MM.1S (cell line): ENCODE measurements around the gene IL1R2.

ENCODE experiments used
- DNase-seq: peaks from one replicate; pipeline ENCODE4 v3.0.0-alpha.2; 2015
- H2AFZ ChIP-seq: fragments of 300-600 bp; sonication (generic); 2 replicates; pipeline ENCODE4 v1.6.0; 2016; ENCODE audit warnings: antibody characterized with exemption, low read length
- H3F3A ChIP-seq: fragments of 300-600 bp; sonication (generic); 2 replicates; pipeline ENCODE4 v1.6.1; 2016; ENCODE audit warnings: mild to moderate bottlenecking, antibody characterized with exemption, low read length, moderate library complexity, mixed read lengths; ENCODE audit not compliant: insufficient read depth
- H3K27ac ChIP-seq: fragments of 300-600 bp; sonication (generic); 2 replicates; pipeline ENCODE4 v1.5.1; 2016; ENCODE audit warnings: mild to moderate bottlenecking, low read length
- H3K27me3 ChIP-seq: fragments of 300-600 bp; sonication (generic); replicated peaks from 2 replicates; pipeline ENCODE4 v1.6.0; 2016; ENCODE audit warnings: low read length; ENCODE audit not compliant: insufficient read depth
- H3K36me3 ChIP-seq: fragments of 300-600 bp; sonication (generic); replicated peaks from 2 replicates; pipeline ENCODE4 v1.6.1; 2016; ENCODE audit warnings: mild to moderate bottlenecking, low read length, mixed read lengths; ENCODE audit not compliant: insufficient read depth
- H3K4me1 ChIP-seq: fragments of 300-600 bp; sonication (generic); 2 replicates; pipeline ENCODE4 v1.6.1; 2016; ENCODE audit warnings: low read length, mixed read lengths
- H3K4me2 ChIP-seq: fragments of 300-600 bp; sonication (generic); 2 replicates; pipeline ENCODE4 v1.6.0; 2016; ENCODE audit warnings: low read depth, low read length
- H3K4me3 ChIP-seq: fragments of 300-600 bp; sonication (generic); 2 replicates; pipeline ENCODE4 v1.5.1; 2016; ENCODE audit warnings: low read length, mixed read lengths
- H3K79me2 ChIP-seq: fragments of 300-600 bp; sonication (generic); 2 replicates; pipeline ENCODE4 v1.6.1; 2016; ENCODE audit warnings: mixed run types, low read length, mixed read lengths
- H3K9ac ChIP-seq: fragments of 300-600 bp; sonication (generic); 2 replicates; pipeline ENCODE4 v1.6.1; 2016; ENCODE audit warnings: low read length, mixed read lengths
- H3K9me2 ChIP-seq: fragments of 300-600 bp; sonication (generic); replicated peaks from 2 replicates; pipeline ENCODE4 v1.6.1; 2016; ENCODE audit warnings: mild to moderate bottlenecking, low read length, mixed read lengths; ENCODE audit not compliant: insufficient read depth
- H3K9me3 ChIP-seq: fragments of 300-600 bp; sonication (generic); replicated peaks from 2 replicates; pipeline ENCODE4 v1.6.1; 2016; ENCODE audit warnings: mild to moderate bottlenecking, low read length, mixed read lengths; ENCODE audit not compliant: insufficient read depth
- H4K20me1 ChIP-seq: fragments of 300-600 bp; sonication (generic); 2 replicates; pipeline ENCODE4 v1.6.1; 2016; ENCODE audit warnings: mild to moderate bottlenecking, low read length, moderate library complexity, mixed read lengths; ENCODE audit not compliant: insufficient read depth
- EZH2 ChIP-seq: fragments of 300-600 bp; sonication (generic); optimal IDR thresholded peaks from 2 replicates; pipeline ENCODE3; 2017; ENCODE audit warnings: low read depth, mild to moderate bottlenecking, antibody characterized with exemption, low read length, mixed read lengths
- EZH2phosphoT487 ChIP-seq: fragments of 300-600 bp; sonication (generic); IDR thresholded peaks from 2 replicates; pipeline ENCODE4 v1.6.1; 2018; ENCODE audit warnings: antibody characterized with exemption, low read length
- TF ChIP-seq, protein P1 (sequence below): fragments of 300-600 bp; sonication (generic); IDR thresholded peaks from 2 replicates; pipeline ENCODE4 v1.5.1; 2016; ENCODE audit warnings: antibody characterized with exemption, low read length, mixed read lengths

Gene IL1R2

DNA sequence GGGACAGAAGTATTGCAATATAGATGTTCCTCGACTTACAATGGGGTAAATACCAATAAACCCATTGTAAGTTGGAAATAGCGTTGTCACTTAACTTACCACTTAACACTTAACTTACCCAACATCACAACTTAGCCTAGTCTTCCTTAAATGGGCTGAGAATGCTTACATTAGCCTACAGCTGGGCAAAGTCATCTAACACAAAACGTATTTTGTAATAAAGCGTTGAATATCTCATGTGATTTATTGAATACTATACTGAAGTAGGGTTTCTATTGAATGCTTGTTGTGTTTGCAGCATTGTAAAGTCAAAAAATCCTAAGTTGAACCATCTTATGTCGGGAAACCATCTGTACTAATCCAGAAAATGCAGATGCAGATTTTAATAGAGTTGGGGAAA, 23.6 kb downstream of the IL1R2 start:
- Histone ChIP-seq H3K27ac (no peak overlapping the region), H4K20me1 (no peaks in the 10 kb centered on the region), H3K79me2 (no peaks in the 10 kb centered on the region), H3K4me1 (no peaks in the 10 kb centered on the region), H3K4me2 (no peak overlapping the region), H2AFZ (no peak overlapping the region), H3K4me3 (no peak overlapping the region), H3K9me2 (no peaks in the 10 kb centered on the region), H3K27me3 (no peaks in the 10 kb centered on the region), H3K36me3 (no peaks in the 10 kb centered on the region), H3F3A (no peaks in the 10 kb centered on the region), H3K9ac (no peak overlapping the region), H3K9me3 (no peaks in the 10 kb centered on the region)
- TF ChIP-seq EZH2phosphoT487 = no peak
- TF ChIP-seq, protein P1, sequence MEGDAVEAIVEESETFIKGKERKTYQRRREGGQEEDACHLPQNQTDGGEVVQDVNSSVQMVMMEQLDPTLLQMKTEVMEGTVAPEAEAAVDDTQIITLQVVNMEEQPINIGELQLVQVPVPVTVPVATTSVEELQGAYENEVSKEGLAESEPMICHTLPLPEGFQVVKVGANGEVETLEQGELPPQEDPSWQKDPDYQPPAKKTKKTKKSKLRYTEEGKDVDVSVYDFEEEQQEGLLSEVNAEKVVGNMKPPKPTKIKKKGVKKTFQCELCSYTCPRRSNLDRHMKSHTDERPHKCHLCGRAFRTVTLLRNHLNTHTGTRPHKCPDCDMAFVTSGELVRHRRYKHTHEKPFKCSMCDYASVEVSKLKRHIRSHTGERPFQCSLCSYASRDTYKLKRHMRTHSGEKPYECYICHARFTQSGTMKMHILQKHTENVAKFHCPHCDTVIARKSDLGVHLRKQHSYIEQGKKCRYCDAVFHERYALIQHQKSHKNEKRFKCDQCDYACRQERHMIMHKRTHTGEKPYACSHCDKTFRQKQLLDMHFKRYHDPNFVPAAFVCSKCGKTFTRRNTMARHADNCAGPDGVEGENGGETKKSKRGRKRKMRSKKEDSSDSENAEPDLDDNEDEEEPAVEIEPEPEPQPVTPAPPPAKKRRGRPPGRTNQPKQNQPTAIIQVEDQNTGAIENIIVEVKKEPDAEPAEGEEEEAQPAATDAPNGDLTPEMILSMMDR = no peak
- TF ChIP-seq EZH2 = no peak
- no peak for DNase-seq

DNA sequence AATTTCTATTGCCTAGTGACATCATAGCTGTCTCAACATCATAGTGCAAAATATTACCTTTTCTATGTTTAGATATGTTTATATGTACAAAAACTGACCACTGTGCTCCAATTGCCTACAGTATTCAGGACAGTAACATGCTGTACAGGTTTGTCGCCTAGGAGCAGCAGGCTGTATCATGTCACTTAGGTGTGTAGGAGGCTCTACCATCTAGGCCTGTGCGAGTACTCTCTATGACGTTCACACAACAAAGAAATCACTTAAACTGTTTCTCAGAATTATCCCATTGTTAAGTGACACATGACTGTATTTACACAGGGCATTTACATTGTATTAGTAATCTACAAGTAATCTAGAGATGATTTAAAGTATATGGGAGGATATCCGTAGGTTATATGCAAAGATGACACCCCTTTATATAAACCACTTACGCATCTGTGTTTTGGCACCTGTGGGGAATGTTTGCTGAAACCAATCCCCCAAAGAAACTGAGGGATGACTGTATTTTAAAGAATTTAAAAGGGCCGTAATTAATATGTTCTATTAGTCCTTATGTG, 24.7 kb downstream of the IL1R2 start:
- H3K79me2 ChIP-seq = no peaks in the 10 kb centered on the region
- H4K20me1 ChIP-seq = no peaks in the 10 kb centered on the region
- H3K4me3 ChIP-seq = no peak overlapping the region
- no peak overlapping the region for H2AFZ ChIP-seq
- no peak overlapping the region for H3K9ac ChIP-seq
- H3K4me1 ChIP-seq = no peaks in the 10 kb centered on the region
- no peak overlapping the region for H3K4me2 ChIP-seq
- H3K36me3 ChIP-seq = no peaks in the 10 kb centered on the region
- TF ChIP-seq EZH2 = no peak
- TF ChIP-seq, protein P1 = no peak
- no peak for TF ChIP-seq EZH2phosphoT487
- H3K9me3 ChIP-seq = no peaks in the 10 kb centered on the region
- H3K27ac ChIP-seq = no peak overlapping the region
- no peaks in the 10 kb centered on the region for H3K27me3 ChIP-seq
- H3F3A ChIP-seq = no peaks in the 10 kb centered on the region
- no peaks in the 10 kb centered on the region for H3K9me2 ChIP-seq
- no peak for DNase-seq

DNA sequence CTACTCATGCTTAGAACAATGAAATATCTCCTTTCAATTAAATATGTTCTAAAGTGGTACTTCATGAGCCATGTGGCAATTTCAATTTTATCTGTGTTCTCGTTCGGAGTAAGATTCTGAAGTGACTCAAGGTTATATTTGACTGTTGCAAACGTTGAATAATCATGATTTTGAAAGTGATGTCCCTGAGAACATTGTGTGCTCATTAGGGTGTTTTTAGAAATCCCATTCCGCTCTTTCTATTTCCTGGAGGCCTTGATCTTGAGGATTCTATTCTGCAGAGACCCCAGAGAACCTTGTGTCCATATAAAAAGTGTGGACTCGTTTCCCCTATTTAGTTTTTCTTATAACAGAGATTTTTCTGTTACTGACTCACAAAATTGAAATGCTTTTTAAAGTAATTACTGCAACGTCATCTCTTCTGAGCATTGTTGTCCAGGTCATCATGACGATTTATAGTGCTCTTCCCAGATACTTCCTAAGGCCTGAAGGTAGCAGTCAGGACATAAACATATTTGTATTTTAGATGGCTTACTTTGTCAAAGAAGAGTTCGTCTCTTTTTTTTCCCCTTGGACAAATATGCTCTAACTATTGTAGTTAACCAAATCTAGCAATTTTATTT, 27.2 kb downstream of the IL1R2 start:
- H3K9me2 ChIP-seq = no peaks in the 10 kb centered on the region
- TF ChIP-seq EZH2 (no peak), EZH2phosphoT487 (no peak)
- TF ChIP-seq, protein P1 = no peak
- H3K4me3 ChIP-seq = no peak overlapping the region
- no peaks in the 10 kb centered on the region for H3K4me1 ChIP-seq
- H3K27ac ChIP-seq = no peak overlapping the region
- H4K20me1 ChIP-seq = no peaks in the 10 kb centered on the region
- H3K79me2 ChIP-seq = no peaks in the 10 kb centered on the region
- no peaks in the 10 kb centered on the region for H3K36me3 ChIP-seq
- DNase-seq = no peak
- H3K4me2 ChIP-seq = no peak overlapping the region
- no peaks in the 10 kb centered on the region for H3F3A ChIP-seq
- no peak overlapping the region for H3K9ac ChIP-seq
- no peaks in the 10 kb centered on the region for H3K27me3 ChIP-seq
- no peaks in the 10 kb centered on the region for H3K9me3 ChIP-seq
- no peak overlapping the region for H2AFZ ChIP-seq
